Ramos (cell line): ENCODE data around the gene SLC22A1.
"Not testable (repeated sequence)": the region's sequence is repeated elsewhere in the genome, so short reads cannot be mapped to it uniquely, and the experiment has no call there.

Experiments
- in situ Hi-C: fragments of 300-500 bp; cut with MboI; formaldehyde crosslinking; loops from one replicate; pipeline ENCODE4 v1.14.3; 2022; ENCODE audit warnings: low sequenced_read_pairs; ENCODE audit not compliant: unreplicated experiment

SLC22A1 gene

DNA sequence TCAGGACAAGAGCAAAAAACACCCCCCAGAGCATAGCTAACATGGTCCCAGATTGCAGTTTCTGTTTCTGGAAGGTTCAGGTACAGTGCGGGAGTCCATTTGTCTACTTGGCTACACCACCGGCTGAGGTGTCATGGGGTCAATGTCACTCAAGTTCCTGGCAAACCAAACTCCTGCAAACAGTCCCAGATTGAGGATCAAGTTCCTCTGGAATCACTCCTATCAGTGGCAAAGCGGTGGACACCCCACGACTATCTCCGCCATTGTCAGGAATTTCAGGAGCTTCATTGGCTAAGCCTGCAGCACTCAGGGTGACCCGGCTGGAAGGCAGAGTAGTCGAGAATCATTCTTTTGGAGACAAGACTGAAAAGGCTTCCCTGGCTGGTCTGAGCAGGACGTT, 41.8 kb downstream of the SLC22A1 start:
- in situ Hi-C loops: no loop called here

DNA sequence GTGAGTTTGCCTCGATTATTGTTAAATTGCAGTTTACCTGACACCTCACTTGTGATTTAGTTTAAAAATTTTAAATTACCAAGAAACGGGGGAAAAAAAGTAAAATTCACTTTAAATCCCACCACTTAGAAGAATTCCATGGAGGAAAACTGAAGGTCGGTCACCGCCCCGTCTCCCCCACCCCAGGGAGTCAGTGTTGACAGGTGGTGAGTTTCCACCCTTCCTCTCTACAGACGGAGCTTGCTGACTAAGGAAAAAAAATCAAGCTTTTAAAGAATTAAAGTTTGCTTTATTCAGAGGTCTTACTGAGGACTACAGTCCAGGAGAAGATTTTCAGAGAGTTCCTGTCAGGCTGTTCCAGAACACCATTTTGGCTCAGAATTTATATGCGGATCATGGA, 42.3 kb downstream of the SLC22A1 start:
- in situ Hi-C loops: no loop called here

DNA sequence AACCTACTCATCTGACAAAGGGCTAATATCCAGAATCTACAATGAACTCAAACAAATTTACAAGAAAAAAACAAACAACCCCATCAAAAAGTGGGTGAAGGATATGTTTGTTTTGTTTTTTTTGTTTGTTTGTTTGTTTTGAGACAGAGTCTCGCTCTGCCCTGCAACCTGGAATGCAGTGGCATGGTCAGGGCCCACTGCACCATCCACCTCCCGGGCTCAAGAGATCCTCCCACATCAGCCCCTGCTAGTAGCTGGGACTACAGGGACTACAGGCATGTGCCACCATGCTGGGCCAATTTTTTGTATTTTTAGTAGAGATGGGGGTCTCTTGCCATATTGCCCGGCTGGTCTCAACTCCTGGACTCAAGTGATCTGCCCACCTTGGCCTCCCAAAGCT, 44.3 kb downstream of the SLC22A1 start:
- in situ Hi-C loops: not testable (repeated sequence)

DNA sequence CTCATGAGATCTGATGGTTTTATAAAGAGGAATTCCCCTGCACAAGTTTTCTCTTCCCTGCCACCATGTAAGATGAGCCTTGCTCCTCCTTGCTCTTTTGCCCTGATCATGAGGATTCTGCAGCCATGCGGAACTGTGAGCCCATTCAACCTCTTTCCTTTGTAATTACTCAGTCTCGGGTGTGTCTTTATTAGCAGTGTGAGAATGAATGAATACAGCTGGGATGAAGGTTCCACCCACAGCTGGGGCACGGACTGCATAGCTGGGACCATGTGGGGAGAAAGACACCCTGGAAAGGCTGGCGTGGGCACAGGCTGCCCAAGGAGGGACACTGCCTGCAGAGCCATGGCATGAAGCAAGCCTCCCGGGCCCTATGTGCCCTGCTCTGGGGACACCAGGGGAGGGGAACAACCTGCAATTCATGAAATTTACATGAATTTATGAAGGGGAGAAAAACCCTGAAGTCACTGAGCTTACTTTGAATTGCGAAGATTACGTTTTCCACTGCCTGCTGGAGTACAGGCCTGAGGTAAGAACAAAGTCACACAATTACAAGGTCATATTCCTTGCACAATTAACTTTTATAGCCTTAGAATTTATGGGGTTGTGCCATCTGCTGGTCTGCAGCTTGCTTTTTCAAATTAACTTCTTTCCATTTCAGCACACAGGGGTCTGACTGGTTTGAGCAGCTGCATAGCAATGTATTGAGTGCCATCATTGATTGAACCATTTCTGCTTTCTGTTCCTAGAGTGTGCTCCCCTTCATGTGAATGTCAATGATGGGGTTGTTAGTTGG, 46.2 kb downstream of the SLC22A1 start:
- in situ Hi-C loops: no loop called here

DNA sequence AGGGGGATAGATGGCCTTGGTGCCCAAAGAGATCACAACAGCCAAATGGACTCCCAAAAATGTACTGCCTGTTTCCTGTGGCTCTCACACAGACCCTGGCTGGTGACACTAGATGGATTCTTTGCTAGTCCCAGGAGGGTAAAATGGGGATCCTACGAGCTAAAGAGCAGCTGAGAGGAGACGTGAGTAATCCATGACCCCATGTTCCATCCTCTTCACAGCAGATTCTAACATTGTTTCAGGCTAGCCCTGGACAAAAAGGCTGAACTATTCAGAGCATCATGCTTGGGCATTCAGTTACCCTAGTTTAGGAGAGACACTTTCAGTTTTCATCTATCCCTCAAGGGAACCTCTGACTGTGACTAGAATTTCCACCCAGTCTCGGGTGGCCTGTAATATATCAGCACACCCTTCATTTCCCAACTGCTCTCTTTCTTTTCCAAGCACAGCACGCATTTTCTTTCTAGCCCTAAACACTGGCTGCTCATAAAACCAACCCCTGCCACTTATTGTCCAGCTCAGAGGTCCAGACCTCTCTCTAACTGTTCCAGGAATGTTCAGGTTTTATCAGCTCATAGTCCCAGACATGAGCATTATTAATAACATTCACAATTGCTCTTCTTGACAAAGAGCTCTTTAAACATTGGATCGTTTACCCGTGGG, 48.5 kb downstream of the SLC22A1 start:
- in situ Hi-C loops: no loop called here

DNA sequence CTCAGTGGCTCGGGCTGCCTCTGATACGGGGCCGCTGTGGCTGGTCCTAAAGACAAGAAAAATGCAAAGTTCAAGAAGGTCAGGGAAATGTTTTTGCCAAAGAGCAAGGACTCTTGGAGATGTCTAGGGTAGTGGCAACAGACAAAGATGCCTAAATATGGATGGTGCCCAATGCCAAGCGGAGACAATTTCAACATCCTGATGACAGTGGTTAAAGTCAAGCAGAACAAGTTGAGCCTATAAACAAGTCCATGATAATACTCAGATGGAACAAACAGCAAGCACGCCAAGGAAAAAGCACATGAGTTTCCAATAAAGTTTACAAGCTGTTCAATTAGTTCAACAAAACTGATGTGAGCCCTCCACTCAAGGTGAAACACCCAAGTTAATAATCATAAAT, 51.1 kb downstream of the SLC22A1 start:
- in situ Hi-C loops: no loop called here

DNA sequence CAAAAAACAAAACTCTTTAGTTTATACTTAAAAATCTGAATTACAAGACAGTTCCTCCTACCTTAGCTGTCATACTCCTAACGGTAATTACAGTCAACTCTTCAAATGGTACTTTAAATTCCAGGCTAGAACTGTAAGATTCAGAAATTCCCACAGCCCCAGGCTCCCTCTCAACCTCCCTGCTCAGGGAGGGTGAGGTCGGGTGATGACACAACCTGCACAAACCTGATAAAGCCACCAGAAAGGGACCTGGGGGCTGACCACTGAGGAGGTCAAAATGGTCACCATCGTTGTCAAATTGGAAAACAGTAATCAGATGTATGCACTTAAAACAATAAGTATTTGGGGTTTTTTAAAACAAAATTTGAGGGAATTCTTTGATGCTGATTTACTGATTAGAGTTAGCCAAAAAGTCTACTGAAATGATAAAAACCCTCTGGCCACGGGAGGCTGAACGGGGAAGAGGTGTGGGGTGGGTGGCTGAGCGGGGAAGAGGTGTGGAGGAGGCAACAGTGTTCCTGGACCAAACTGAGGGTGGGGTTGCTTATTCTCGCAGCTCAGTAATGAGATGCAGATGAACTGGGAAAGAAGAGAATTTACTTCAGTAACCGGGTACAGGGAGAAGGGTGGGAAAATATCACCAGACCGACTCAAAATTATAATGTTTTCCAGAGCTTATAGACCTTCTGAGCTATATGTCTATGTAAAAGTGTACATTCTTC, 52.4 kb downstream of the SLC22A1 start:
- in situ Hi-C loops: no loop called here

DNA sequence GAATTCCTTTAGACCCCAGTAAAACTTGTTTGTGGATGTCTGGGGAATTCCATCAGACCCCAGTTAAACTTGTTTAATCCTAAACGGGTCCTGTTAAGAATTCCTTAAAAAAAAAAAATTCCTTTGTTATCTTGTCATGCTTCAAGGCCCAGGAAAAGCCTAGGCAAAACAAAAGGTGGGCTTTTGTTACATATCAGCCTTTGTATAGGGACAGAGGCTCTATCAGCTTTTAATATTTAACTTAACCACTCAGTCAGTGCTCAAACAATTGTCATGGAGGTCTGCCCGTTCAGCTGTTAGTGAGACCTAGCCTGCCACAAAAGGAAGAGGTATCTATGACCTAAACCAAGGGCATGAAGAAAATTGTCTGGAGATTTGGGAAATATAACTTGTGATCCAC, 53.1 kb downstream of the SLC22A1 start:
- in situ Hi-C loops: no loop called here

DNA sequence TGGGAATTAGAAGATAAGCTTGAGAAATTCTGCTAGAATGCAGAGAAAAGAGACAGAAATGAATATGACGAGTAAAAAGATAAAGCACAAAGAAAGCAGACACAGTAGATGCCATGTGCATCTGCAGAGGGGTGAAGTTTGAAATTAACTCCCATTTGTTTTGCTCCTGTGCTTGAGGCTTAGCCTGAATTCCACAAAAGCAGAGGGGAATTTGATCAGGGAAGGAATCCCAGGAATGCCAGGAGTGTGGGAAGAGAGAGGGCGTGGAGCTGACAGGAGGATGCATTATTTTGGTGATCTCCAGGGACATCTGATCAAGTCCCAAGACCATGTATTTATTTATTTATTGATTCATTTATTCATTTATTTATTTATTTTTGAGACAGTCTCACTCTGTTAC, 55.6 kb downstream of the SLC22A1 start:
- in situ Hi-C loops: no loop called here

DNA sequence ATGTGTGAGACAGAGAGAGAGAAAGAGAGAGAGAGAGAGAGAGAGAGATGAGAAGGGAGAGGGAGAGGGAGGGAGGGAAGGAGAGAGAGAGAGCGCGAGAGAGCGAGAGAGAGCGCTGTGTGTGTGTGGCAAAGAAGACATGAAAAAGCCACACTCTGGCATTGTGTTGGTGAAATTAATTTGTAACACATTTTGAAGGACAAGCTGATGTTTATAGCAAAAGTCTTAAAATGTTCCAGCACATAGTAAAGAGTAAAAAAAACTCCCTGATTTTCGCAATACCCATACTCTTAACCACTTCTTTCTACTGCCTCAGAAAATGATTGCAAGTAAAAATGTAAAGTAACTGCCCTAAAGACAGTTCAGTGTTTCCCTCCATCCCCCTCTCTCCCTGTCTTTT, 56.7 kb downstream of the SLC22A1 start:
- in situ Hi-C loops: no loop called here

DNA sequence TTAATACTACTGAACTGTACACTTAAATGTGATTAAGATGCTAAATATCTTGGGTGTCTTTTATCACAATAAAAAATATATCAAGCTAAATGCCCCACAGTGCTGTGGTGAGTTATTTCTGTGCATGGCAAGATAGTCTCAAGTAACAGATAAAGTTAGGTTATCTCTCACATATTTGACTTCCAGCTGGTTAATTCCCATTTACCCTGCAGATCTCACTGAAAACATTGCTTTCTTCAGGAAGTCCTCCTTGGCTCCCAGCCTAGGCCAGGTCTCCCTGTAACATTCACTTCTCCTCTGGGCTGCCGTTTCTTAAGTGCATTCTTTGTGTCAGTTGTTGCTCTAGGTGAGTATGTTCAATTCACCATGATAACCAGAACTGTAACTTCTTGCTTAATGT, 59.1 kb downstream of the SLC22A1 start:
- in situ Hi-C loops: no loop called here

DNA sequence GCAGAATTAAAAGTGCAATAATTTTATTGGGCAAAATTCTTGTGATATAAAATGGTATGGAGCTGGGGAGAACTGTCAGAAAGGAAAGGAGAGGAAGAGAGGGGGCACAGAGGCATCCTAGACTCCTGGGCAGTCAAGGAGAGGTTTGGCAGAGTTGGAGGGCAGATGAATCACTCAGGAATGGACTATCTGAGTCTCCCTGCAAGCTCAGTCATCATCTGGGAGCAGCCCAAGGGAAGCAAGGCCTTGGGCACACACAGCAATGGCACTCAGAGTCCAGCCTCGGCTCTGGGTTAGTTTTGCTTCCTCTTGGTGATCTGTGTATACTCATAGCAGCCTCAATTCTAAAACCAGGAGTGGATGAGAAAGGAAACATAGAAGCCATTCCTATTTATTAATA, 67.2 kb downstream of the SLC22A1 start:
- in situ Hi-C loops: no loop called here

DNA sequence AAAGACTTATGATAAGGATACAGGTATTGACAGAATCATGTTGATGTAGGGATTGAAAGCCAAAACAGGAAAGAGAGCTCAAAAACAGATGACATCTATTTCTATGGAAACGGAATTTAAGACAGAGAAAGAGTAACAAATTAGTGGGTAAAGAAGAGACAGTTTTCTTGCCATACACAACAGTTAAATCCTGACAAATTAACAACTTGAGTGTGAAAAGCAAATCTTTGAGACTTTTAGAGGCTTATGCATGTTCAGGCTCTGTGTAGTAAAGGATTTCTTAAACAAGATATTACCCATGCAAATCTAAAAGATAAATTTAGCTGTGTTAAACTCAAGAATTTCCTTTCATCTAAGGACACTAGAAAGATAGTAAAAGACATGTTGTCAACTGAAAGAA, 68.5 kb downstream of the SLC22A1 start:
- in situ Hi-C loops: no loop called here

DNA sequence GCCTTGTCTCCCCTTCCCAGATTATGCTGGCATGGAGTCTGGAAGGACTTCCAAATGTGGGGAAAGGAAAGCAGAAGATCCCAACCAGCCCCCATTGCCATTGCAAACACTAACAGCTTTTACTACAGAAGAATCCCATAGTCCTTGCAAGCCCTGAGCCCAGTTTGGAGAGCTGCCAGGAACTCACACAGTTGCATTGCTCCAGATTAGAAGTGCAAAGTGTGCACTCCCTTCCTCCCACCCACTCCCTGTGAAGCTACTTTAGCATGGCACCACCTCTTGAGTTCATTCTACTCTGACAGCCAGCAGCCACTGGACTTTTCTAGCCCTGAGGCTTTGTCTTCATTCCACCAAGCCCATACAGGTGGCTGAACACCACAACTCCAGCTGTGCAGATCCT, 69.4 kb downstream of the SLC22A1 start:
- in situ Hi-C loops: no loop called here

DNA sequence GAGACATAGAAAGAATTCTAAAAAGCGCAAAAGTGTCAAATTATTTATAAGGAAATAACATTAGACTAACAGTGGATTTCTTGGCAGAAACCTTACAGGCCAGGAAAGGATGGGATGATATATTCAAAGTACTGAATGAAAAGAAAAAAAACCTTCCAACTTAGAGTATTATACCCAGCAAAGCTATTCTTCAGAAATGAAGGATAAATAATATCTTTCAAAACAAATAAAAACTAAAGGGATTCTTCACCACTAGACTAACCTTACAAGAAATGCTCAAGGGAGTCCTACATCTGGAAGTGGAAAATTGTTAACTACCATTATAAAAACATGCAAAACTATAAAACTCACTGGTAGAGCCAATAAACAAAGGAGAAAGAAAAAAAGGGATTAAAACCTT, 71.2 kb downstream of the SLC22A1 start:
- in situ Hi-C loops: no loop called here

DNA sequence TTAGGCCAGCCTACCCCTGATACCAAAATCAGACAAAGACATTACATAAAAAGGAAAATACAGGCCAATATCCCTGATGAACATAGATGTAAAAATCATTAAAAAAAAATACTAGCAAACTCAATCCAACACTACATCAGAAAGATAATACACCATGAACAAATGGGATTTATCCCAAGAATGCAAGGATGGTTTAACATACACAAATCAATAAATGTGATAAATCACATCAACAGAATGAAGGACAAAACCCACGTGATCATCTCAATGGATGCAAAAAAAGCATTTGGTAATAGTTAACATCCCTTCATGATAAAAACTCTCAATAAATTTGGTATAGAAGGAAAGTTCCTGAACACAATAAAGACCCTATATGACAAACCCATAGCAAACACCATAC, 73.2 kb downstream of the SLC22A1 start:
- in situ Hi-C loops: no loop called here

DNA sequence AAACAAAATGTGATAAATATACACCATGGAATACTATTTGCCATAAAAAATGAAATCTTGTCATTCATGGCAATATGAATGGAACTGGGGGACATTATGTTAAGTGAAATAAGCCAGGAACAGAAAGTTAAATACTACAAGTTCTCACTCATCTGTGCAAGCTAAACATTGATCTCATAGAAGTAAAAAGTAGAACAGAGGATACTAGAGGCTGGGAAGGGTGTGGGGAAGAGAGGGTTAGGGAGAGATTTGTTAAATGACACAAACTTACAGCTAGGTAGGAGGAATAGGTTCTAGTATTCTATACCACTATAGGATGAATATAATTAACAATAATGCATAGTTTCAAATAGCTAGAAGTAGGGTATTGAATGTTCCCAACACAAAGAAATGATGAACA, 76.0 kb downstream of the SLC22A1 start:
- in situ Hi-C loops: no loop called here

DNA sequence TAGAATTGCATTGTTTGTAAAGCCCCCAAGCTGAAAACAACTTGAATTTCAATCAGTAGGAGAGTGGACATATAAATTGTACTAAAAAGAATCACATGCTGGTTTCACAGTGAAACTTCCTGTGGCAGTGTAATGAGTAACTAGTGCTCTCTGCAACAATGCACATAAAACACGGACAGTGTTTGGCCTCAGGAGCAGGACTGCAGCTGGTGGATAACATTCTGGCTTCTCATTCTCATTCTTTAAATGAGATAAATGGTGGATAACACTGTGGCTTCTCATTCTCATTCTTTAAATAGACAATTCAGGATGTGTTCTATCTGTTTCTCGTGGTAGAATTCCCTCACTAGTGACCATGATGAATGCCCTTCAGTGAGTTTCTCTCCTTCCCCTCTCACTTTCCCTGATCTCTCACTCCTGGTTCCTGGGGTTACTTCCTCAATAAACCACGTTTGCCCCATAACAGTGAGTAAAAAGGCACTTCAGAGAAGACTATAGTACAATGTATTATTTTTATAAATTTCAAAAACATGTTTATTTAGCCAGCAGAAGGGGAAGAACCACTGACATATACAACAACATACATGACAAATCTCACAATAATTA, 77.1 kb downstream of the SLC22A1 start:
- in situ Hi-C loops: no loop called here

DNA sequence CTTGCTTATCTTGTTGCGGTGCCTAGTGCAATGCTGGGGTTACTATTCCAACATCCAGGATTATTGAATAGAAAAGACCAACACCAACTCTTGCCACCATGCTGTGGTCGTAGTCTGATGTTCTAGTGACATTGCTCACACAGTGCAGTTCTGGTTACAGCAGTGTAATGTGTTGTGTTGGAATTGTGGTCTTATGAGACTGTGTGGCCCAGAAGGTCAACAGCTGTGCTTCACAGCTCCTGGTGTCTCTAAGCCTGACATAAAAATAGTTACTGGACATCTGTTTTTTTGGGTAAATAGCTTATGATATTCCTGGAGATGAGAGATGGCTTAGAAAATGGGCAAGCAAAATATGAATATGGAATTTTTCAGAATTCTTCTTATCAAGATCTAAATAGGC, 79.4 kb downstream of the SLC22A1 start:
- in situ Hi-C loops: no loop called here

DNA sequence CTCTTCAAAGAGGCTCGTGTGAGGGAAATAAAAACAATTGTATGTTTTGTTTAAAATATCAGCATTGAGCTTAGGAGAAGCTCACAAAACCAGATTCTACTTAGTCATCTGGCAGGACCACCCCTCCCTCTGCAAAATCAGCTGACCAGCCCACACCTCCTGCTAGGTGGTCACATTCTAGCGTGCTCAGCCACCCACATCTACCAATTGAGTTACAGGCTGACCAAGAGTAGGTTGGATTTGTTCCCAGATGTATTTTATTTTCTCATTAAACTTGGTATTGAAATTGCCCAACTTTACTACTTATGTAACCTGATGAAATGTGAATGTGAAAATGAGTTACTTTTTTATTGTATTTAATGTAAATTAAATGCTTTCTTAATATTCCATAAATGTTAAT, 80.8 kb downstream of the SLC22A1 start:
- in situ Hi-C loops: no loop called here

DNA sequence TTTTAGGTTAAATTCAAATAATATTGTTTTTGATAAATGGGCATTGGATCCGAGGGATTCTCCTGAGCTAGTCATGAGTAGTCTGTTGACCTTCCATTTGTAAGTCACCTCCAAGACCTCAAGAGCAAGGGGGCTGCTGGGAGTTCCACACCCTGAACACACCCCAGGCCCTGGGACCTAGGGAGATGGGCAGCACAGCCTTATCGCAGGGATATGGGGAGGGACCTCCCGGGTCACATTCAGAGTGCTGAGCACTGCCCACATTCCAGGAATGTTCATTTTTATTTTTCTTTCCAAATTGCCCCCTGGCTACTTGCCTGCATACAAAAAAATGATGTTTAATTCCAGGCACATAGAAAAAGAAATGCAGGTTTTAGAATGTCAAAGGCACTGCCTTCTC, 81.5 kb downstream of the SLC22A1 start:
- in situ Hi-C loops: no loop called here
